HG03469 (cell line): ENCODE measurements around the gene COQ10B.

Source experiments
- ATAC-seq: cut with Tn5 transposase; IDR thresholded peaks from one replicate; pipeline ENCODE4 v1.9.1; 2021; ENCODE audit warnings: mild to moderate bottlenecking, moderate library complexity, moderate number of reproducible peaks; ENCODE audit not compliant: unreplicated experiment

COQ10B gene

DNA sequence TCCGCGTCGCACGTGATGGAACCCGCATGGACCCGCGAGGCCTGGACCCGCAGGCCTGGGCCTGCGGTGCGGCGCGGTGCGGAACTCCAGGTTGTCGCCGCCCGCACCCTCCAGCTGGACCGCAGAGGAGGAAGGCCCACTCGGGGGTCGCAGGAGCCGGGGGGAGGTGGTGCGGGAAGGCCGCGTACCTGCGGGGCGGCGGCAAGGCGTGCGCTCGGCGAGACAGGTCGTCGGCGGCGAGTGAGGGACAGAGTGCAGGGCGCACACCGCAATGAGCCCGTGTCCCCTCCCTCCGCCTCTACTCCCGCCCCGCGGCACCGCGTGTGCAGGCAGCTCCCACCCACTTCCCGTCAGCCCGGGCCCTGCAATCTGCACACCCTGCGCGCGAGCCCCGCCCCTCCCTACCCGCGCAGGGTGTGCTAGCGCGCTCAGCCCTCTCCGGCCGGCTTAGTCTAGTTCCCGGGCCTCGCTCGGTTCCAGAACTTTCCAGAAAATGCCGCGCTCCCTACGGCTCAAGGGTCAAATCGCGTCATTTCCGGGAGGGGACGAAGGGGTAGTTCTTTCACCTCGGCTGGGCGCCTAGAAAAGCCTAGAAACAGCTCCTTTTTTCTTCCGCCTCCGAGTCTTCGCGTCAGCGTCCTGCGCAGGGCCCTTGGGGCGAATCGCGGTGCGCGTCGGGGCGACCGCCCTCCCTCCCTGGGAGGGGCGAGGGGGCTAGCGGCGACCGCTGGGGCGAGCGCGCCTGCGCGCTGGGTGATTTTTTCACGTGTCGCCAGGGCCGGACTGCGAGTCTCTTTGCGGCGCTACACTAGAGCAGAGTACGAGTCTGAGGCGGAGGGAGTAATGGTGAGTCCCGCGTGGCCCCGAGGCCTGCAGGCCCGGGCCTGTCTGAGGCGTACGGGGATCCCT lies 46.5 kb downstream of the COQ10B start, which contains the start of the genes HSPD1 and HSPE1:
HSPD1 (minus strand) TSS at position 247 of the 909 bp plus-strand sequence. CDS start 992 bp downstream, outside the sequence.
HSPE1 (plus strand) TSS at position 786 of the 909 bp plus-strand sequence; CDS start at position 844, 58 bp downstream.
- ATAC-seq = peak; percentile 72

GRCh38 chr2:197500503-197501131 lies 47.3 kb downstream of the COQ10B start:
- ATAC-seq = peak; percentile 2

DNA sequence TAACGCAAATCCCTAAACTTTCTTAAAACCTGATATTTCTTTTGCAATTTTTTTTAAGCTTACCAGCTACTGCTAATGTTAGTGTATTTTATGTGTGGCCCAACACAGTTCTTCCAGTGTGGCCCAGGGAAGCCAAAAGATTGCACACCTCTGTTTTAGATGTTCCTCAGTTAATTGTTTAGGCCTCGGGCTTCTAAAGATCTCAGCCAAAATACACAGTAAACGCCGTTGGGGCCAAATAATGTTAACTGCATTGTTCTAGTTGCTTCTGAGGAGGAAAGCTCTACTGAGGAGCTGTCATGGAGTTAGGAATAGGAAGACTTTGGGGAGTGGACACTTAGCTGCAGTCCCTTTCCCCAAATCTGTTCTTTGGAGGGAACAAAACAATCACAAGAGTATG lies 48.8 kb downstream of the COQ10B start:
- ATAC-seq = no peak

- no peak for ATAC-seq
Measured at GRCh38 chr2:197502685-197503084, 49.3 kb downstream of the COQ10B start.

GRCh38 chr2:197504000-197504399 lies 50.6 kb downstream of the COQ10B start:
- no peak for ATAC-seq

DNA sequence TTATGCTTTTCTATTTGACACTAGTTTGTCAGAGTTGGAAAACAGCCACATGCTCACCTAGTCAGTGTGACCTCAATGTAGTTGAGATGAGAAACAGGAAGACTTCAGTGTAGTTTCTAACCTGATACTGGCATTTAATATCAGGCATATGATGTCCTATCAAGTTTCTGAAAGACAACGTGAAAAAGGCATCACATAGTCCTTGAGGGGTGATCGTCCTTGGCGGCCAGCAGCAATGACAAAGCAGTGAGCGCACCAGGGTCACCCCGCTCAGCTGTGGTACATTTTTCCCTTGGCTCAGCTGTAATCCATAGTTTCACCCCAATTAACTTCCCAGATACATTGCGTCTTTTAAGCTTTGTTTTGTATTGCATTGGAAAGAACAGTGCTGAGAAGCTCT lies 51.2 kb downstream of the COQ10B start:
- ATAC-seq = no peak

DNA sequence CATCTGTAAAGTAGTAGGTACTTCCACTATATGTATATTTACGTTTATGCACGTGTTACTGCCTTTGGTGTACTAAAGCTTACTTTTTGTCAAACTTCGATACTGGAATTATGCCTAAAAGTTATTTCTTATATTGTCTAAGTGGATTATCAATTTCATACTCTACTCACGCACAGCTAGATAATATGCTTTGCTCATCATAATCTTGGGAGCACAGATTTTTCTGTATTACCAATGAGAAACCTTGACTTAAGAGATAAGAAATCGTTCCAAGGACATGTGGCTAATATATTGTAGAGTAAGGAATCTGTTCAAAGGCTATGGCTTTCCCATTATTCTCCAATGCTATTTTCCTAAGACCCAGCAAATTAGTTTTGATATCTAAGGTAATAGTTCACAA lies 53.3 kb downstream of the COQ10B start:
- ATAC-seq = no peak

DNA sequence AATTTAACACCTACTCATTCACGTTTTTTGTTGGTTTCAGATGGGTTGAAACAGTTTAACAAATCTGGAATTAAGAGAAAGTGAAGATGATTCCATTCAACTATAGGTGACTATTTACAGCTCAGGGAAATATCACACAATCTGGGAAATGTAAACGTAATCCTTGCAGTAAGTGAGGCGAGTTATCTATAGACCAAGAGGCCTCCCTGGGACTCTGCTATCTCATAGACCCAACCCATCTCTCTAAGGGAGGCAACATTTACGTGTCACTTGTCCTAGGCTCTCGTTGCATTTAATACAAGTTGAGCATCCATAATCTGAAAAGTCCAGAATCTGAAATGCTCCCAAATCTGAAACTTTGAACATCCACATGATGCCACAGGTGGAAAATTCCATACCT lies 60.6 kb downstream of the COQ10B start:
- no peak for ATAC-seq

DNA sequence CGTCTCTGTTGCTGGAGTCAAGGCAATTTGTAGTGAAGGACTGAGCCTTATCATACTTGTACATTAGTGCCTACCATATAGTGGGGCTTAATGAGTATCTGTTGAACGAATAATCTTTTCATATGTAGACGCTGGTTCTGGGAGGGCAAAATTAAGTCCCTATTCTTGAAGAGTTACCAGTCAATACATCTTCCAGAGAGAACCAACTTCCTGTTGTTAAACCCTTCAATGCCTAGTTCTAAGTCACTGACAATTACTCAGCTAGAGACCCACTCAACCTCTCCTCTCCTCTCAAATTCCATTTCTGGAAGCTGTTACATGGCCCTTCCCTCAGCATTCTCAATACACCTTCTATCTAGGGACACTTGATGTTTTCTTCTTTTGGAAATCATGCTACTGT lies 61.4 kb downstream of the COQ10B start:
- ATAC-seq = no peak

- no peak for ATAC-seq
Measured at GRCh38 chr2:197515315-197515738, 62.0 kb downstream of the COQ10B start.

DNA sequence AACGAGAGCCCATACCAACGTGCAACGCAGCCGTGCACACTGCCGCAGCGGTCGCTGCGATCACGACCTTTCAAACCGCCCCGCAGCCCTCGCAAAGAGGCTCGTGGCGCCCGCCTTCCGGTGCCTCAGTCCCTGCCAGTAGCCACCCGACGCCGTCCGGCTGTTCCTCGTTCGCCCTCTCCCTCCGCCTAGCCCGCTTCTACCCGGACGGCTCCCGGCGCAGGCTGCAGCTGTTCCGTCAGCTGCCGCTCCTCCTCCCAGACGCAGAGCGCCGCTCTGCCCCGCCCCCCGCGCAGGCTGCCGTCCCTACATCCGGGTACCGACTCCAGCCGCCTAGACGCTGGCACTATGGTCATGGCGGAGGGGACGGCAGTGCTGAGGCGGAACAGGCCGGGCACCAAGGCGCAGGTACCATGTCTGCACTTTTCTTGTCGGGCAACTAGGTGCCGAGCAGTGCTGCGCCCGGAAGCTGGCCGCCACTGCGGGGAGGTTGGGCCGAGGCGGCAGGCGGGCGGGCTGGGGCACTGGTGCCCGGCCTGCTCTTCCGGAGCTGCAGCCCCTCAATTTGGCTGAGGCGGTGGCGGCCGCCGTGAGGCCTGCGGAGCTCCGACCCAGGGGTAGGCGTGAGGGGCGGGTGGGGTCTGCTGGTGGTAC lies 62.5 kb downstream of the COQ10B start, which contains the start of gene MOB4:
MOB4 (plus strand) TSS at position 328 of the 654 bp plus-strand sequence; CDS start at position 349, 21 bp downstream.
- ATAC-seq = peak; percentile 92

DNA sequence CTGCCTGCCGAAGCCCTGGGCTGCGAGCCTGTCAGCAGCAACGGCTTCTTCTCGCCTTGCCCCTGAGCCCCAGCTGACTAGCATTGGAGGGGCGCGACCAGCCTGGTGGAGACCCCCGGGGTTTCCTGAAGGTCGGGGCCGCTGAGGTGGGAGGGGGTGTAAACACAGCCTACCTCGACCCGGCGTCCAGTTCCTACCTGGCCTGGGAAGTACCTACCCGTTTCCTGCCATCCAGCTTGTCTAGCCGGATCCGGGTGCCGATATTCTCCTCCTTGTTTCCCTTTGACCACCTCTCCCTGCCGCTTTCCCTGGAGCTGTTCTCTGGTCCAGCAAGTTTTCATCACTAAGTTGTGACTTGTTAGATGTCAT lies 63.0 kb downstream of the COQ10B start:
- ATAC-seq = no peak

DNA sequence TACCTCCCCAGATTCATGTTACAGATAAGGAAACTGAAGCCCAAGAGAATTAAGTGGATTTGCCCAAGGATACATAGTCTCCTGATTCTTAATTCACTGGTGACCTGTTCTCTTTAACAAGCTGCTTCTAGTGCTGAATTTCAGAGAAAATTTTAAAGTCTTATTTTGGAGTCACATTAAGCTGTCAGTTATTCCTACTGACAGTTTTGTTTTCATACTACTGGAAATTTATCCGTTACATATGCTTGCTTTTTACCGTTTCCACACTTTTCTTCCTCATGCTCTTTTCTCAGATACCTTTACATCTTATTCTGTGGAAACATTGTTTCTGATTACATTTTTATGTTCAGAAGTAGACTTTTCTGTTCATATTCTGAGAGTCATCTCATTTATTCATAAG lies 63.8 kb downstream of the COQ10B start:
- ATAC-seq = no peak
